A673 (cell line): ENCODE data around the gene CUL1. TPM values are rescaled to one million over a fixed set of nuclear protein-coding genes. Genes with fewer than 3 reads are reported as not detected.

Experiments
- BruUV-seq: library from RNA; stranded (reverse); fragments of 400-500 nt; replicated peaks from 2 replicates; lab custom pipeline; 2021; lab: Mats Ljungman, UMichigan
- CTCF ChIA-PET: fragments of 300-600 bp; sonication (Branson Sonifier 250); formaldehyde crosslinking; loops from one replicate; lab custom pipeline; 2022; ENCODE audit warnings: antibody characterized with exemption; lab: Charles Lee
- POLR2A ChIA-PET: fragments of 300-600 bp; sonication (Branson Sonifier 250); formaldehyde crosslinking; loops from one replicate; lab custom pipeline; 2022; ENCODE audit warnings: antibody characterized with exemption; ENCODE audit not compliant: low non-redundant PET; lab: Charles Lee
- DNase-seq: peaks from one replicate; pipeline ENCODE4 v3.0.0-alpha.2; 2015; ENCODE audit warnings: low spot score
- H3K27ac ChIP-seq: fragments of 200-600 bp; sonication (generic); 2 replicates; pipeline ENCODE4 v1.5.1; 2016; ENCODE audit warnings: mixed run types, low read depth, mild to moderate bottlenecking, mixed read lengths, antibody characterized with exemption, low read length; ENCODE audit not compliant: poor library complexity, severe bottlenecking
- H3K27me3 ChIP-seq: fragments of 200-600 bp; sonication (generic); replicated peaks from 2 replicates; pipeline ENCODE4 v1.6.1; 2017; ENCODE audit warnings: mixed run types, low read depth, mild to moderate bottlenecking, mixed read lengths, antibody characterized with exemption, low read length; ENCODE audit not compliant: insufficient read depth, poor library complexity
- H3K36me3 ChIP-seq: fragments of 200-600 bp; sonication (generic); 2 replicates; pipeline ENCODE4 v1.6.1; 2016; ENCODE audit warnings: mixed run types, mild to moderate bottlenecking, mixed read lengths, antibody characterized with exemption, low read length; ENCODE audit not compliant: insufficient read depth, poor library complexity, severe bottlenecking
- H3K4me1 ChIP-seq: fragments of 200-600 bp; sonication (generic); 2 replicates; pipeline ENCODE4 v1.6.1; 2017; ENCODE audit warnings: mixed run types, mild to moderate bottlenecking, mixed read lengths, antibody characterized with exemption, low read length; ENCODE audit not compliant: insufficient read depth, poor library complexity, severe bottlenecking
- H3K4me3 ChIP-seq: fragments of 200-600 bp; sonication (generic); 2 replicates; pipeline ENCODE4 v1.5.1; 2016; ENCODE audit warnings: low read depth, mixed run types, mild to moderate bottlenecking, mixed read lengths, low read length; ENCODE audit not compliant: poor library complexity, severe bottlenecking
- H3K9me3 ChIP-seq: fragments of 200-600 bp; sonication (generic); 2 replicates; pipeline ENCODE4 v1.6.1; 2016; ENCODE audit warnings: mixed run types, low read depth, mild to moderate bottlenecking, mixed read lengths, antibody characterized with exemption, low read length; ENCODE audit not compliant: poor library complexity, severe bottlenecking
- CTCF ChIP-seq: fragments of 300-800, 200-600 bp; sonication (generic); conservative IDR thresholded peaks from 2 replicates; pipeline ENCODE4 v1.5.1; 2017; ENCODE audit warnings: low read depth, mild to moderate bottlenecking, antibody characterized with exemption, low read length, moderate library complexity, mixed read lengths
- EZH2 ChIP-seq: fragments of 200-600 bp; sonication (generic); IDR thresholded peaks from 2 replicates; pipeline ENCODE4 v1.6.1; 2017; ENCODE audit warnings: borderline replicate concordance, low read depth, mild to moderate bottlenecking, mixed read lengths, antibody characterized with exemption, low read length; ENCODE audit not compliant: poor library complexity, severe bottlenecking
- intact Hi-C: fragments of 100-400 bp; cut with micrococcal nuclease; formaldehyde crosslinking; loops from one replicate; pipeline ENCODE4 v1.10.0; 2022; ENCODE audit not compliant: unreplicated experiment
- total RNA-seq: library from RNA; stranded (reverse); gene quantifications from 2 replicates; pipeline ENCODE4 v1.2.3, GENCODE V29; 2021

Gene CUL1
- total RNA-seq, 1 experiment from 2014 or later: 75.5 TPM

GRCh38 chr7:148796841-148797240, 98.1 kb downstream of the CUL1 start:
- Histone ChIP-seq H3K27me3 (no peaks in the 10 kb centered on the region), H3K4me3 (no peak overlapping the region), H3K4me1 (no peaks in the 10 kb centered on the region), H3K27ac (peak overlapping the region; percentile 33), H3K9me3 (peaks cover 5% of the 10 kb centered on the region), H3K36me3 (peaks cover 85% of the 10 kb centered on the region)
- TF ChIP-seq EZH2 (no peak), CTCF (no peak)
- DNase-seq: no peak
- ChIA-PET CTCF (no interaction called here), POLR2A (interaction anchor here (0.5 kb wide), 1 partner anchor 26 kb away, joined by 17 read pairs; no protein-coding TSS in a partner anchor)
- no TSS peak for BruUV-seq
- intact Hi-C loops: no loop called here

DNA sequence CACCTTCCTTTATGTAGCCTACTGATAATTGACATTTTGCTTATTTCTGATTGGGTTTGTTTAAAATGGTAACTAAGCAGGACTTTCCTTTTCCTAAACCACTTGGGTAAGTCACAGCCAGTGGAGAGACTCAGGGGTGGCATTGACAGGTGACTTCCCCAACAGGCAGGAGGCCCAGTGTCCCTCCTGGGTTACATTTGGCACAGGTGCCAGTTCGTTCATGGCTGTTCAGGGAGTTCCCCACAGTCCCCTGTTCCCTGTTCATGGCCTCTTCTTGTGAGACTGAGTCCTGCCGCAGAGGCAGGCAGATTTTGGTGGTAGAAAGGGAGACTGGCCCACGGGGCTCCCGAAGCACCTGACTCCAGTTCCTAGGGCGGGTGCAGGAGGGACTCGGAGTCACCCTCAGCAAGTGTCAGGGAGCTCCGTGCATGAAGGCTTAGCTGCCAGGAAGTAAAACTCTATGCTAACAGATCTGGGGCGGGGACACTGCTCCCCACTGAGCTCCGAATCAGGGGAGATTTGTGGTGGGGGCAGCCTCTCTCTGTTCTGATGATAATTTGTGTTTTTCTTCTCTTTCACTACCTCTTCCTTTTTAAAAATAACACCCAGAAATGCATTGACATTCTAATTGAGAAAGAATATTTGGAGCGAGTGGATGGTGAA, 101.3 kb downstream of the CUL1 start:
- DNase-seq: no peak
- intact Hi-C loops: loop anchor here (10.0 kb wide), 1 partner anchor 165 kb away; no protein-coding TSS in a partner anchor
- Histone ChIP-seq H3K4me1 (no peaks in the 10 kb centered on the region), H3K4me3 (no peak overlapping the region), H3K27me3 (no peaks in the 10 kb centered on the region), H3K36me3 (peaks cover 74% of the 10 kb centered on the region), H3K27ac (no peak overlapping the region), H3K9me3 (no peaks in the 10 kb centered on the region)
- BruUV-seq: no TSS peak
- TF ChIP-seq EZH2: no peak
- TF ChIP-seq CTCF: no peak
- ChIA-PET POLR2A (no interaction called here), CTCF (no interaction called here)

GRCh38 chr7:148800677-148801076, 102.0 kb downstream of the CUL1 start:
- H3K36me3 ChIP-seq: peaks cover 76% of the 10 kb centered on the region
- no TSS peak for BruUV-seq

More at GRCh38 chr7:148800677-148801076, 102.0 kb downstream of the CUL1 start:
- Histone ChIP-seq H3K4me1 (no peaks in the 10 kb centered on the region), H3K27ac (no peak overlapping the region), H3K4me3 (no peak overlapping the region), H3K9me3 (no peaks in the 10 kb centered on the region), H3K27me3 (no peaks in the 10 kb centered on the region)
- no peak for DNase-seq
- POLR2A ChIA-PET: no interaction called here
- no peak for TF ChIP-seq EZH2
- TF ChIP-seq CTCF: no peak
- intact Hi-C loops: loop anchor here (10.0 kb wide), 1 partner anchor 164 kb away; no protein-coding TSS in a partner anchor
- CTCF ChIA-PET: no interaction called here
